ENCODE data around the gene SMCO4. TPM values are rescaled to one million over a fixed set of nuclear protein-coding genes. Genes with fewer than 3 reads are reported as not detected.
A peak's percentile ranks its signal among the peaks of the same experiment; 100 is the strongest.

The SMCO4 gene
- total and polyA plus RNA-seq, 2 experiments from 2014 or later: 42.2 to 49.0 TPM

DNA sequence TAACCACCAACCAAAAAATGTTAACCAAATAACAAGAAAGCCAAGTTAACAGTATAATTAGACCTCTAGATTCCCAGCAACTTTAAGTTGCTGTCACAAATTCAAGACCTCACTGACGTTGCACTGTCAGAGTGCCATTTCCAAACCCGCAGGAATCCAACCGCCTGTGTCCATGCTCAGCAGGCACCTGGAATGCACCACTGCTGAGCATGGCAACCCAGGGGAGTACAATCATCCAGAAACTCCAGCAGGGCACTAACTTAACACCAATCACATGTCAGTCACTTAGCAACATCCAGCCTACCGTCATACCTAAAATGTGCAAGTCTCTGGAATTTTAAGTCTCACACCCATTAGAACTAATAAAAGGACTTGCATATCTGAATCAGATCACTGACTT lies 48.8 kb downstream of the SMCO4 start (continued):
- TF ChIP-seq, protein P1, sequence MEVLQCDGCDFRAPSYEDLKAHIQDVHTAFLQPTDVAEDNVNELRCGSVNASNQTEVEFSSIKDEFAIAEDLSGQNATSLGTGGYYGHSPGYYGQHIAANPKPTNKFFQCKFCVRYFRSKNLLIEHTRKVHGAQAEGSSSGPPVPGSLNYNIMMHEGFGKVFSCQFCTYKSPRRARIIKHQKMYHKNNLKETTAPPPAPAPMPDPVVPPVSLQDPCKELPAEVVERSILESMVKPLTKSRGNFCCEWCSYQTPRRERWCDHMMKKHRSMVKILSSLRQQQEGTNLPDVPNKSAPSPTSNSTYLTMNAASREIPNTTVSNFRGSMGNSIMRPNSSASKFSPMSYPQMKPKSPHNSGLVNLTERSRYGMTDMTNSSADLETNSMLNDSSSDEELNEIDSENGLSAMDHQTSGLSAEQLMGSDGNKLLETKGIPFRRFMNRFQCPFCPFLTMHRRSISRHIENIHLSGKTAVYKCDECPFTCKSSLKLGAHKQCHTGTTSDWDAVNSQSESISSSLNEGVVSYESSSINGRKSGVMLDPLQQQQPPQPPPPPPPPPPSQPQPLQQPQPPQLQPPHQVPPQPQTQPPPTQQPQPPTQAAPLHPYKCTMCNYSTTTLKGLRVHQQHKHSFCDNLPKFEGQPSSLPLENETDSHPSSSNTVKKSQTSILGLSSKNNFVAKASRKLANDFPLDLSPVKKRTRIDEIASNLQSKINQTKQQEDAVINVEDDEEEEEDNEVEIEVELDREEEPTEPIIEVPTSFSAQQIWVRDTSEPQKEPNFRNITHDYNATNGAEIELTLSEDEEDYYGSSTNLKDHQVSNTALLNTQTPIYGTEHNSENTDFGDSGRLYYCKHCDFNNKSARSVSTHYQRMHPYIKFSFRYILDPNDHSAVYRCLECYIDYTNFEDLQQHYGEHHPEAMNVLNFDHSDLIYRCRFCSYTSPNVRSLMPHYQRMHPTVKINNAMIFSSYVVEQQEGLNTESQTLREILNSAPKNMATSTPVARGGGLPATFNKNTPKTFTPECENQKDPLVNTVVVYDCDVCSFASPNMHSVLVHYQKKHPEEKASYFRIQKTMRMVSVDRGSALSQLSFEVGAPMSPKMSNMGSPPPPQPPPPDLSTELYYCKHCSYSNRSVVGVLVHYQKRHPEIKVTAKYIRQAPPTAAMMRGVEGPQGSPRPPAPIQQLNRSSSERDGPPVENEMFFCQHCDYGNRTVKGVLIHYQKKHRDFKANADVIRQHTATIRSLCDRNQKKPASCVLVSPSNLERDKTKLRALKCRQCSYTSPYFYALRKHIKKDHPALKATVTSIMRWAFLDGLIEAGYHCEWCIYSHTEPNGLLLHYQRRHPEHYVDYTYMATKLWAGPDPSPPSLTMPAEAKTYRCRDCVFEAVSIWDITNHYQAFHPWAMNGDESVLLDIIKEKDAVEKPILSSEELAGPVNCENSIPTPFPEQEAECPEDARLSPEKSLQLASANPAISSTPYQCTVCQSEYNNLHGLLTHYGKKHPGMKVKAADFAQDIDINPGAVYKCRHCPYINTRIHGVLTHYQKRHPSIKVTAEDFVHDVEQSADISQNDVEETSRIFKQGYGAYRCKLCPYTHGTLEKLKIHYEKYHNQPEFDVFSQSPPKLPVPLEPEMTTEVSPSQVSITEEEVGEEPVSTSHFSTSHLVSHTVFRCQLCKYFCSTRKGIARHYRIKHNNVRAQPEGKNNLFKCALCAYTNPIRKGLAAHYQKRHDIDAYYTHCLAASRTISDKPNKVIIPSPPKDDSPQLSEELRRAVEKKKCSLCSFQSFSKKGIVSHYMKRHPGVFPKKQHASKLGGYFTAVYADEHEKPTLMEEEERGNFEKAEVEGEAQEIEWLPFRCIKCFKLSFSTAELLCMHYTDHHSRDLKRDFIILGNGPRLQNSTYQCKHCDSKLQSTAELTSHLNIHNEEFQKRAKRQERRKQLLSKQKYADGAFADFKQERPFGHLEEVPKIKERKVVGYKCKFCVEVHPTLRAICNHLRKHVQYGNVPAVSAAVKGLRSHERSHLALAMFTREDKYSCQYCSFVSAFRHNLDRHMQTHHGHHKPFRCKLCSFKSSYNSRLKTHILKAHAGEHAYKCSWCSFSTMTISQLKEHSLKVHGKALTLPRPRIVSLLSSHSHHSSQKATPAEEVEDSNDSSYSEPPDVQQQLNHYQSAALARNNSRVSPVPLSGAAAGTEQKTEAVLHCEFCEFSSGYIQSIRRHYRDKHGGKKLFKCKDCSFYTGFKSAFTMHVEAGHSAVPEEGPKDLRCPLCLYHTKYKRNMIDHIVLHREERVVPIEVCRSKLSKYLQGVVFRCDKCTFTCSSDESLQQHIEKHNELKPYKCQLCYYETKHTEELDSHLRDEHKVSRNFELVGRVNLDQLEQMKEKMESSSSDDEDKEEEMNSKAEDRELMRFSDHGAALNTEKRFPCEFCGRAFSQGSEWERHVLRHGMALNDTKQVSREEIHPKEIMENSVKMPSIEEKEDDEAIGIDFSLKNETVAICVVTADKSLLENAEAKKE (CRISPR knock-in tag; IDR thresholded peaks at IDR 0.05): no peak
- no peak for TF ChIP-seq STAT1 (IDR thresholded peaks at IDR 0.05; ENCODE audit: unreplicated experiment)
- no peak for TF ChIP-seq EZH2phosphoT487 (IDR thresholded peaks at IDR 0.05; ENCODE audit: unreplicated experiment)

DNA sequence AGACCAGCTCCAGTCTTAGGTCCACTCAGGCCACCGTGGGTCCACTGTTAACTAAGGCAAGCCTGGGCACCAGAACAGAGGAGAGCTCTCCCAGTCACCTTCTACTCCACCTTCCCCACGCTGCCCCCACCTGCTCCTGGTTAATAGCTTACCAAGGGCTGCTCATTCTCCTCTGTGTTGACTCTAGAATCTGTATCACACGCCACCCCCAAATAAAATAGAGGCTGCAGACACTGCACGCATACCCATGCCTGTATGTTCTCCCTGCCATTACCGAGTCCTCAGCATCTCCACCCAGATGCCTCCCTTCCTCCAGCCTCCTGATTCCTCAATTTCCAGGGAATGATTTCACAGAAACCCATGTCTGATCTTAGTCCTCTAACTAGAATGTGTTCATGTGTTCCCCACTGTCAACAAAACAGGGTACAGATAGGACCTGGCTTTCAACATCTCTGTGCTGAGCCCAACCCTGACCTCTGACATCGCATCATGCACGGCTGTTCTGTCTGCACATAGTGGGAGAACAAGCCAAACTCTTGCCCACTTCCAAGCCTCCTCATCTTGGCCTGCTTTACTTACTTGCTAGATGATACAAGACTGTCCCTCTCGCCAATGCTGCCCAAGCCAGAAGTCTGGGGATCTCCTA lies 49.8 kb downstream of the SMCO4 start:
- no peak overlapping the region for H3K4me3 Mint-ChIP-seq
- Histone ChIP-seq H4K20me1 (replicated peaks; ENCODE audit: insufficient read depth) (no peaks in the 10 kb centered on the region), H3K4me2 (no peak overlapping the region), H3K27me3 (ENCODE audit: insufficient read depth) (no peaks in the 10 kb centered on the region), H2AFZ (no peak overlapping the region), H3K27ac (ENCODE audit: low read depth) (no peak overlapping the region), H3K79me2 (replicated peaks; ENCODE audit: insufficient read depth) (peaks cover 28% of the 10 kb centered on the region; the same call in 1 of the 2 replicates), H3K4me3 (no peak overlapping the region), H3F3A (replicated peaks; ENCODE audit: low read depth) (peaks cover 13% of the 10 kb centered on the region; the same call in 1 of the 2 replicates), H3K36me3 (ENCODE audit: insufficient read depth) (no peaks in the 10 kb centered on the region), H3K9me2 (ENCODE audit: insufficient read depth) (no peaks in the 10 kb centered on the region), H3K4me1 (ENCODE audit: insufficient read depth) (peaks cover 51% of the 10 kb centered on the region)
- peaks cover 22% of the 10 kb centered on the region for H3K36me3 Mint-ChIP-seq (ENCODE audit: low read depth)
- no peaks in the 10 kb centered on the region; the same call in 2 of the 3 replicates for H3K9me3 Mint-ChIP-seq
- peaks cover 65% of the 10 kb centered on the region for H3K4me1 Mint-ChIP-seq
- ATAC-seq (no peak), DNase-seq (ENCODE audit: low spot score) (no peak)
- peak overlapping the region; percentile 38; the same call in 1 of the 2 replicates for H3K27ac Mint-ChIP-seq
- peaks cover 12% of the 10 kb centered on the region for H3K27me3 Mint-ChIP-seq (ENCODE audit: insufficient read depth, low read depth, poor library complexity)
- TF ChIP-seq CREB1 (CRISPR knock-in tag; IDR thresholded peaks at IDR 0.05; ENCODE audit: low read depth): no peak
- TF ChIP-seq, protein P2, sequence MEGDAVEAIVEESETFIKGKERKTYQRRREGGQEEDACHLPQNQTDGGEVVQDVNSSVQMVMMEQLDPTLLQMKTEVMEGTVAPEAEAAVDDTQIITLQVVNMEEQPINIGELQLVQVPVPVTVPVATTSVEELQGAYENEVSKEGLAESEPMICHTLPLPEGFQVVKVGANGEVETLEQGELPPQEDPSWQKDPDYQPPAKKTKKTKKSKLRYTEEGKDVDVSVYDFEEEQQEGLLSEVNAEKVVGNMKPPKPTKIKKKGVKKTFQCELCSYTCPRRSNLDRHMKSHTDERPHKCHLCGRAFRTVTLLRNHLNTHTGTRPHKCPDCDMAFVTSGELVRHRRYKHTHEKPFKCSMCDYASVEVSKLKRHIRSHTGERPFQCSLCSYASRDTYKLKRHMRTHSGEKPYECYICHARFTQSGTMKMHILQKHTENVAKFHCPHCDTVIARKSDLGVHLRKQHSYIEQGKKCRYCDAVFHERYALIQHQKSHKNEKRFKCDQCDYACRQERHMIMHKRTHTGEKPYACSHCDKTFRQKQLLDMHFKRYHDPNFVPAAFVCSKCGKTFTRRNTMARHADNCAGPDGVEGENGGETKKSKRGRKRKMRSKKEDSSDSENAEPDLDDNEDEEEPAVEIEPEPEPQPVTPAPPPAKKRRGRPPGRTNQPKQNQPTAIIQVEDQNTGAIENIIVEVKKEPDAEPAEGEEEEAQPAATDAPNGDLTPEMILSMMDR (conservative IDR thresholded peaks at IDR 0.05; ENCODE audit: low read depth in 2 of 2): no peak
- TF ChIP-seq, protein P3, sequence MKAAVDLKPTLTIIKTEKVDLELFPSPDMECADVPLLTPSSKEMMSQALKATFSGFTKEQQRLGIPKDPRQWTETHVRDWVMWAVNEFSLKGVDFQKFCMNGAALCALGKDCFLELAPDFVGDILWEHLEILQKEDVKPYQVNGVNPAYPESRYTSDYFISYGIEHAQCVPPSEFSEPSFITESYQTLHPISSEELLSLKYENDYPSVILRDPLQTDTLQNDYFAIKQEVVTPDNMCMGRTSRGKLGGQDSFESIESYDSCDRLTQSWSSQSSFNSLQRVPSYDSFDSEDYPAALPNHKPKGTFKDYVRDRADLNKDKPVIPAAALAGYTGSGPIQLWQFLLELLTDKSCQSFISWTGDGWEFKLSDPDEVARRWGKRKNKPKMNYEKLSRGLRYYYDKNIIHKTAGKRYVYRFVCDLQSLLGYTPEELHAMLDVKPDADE (IDR thresholded peaks at IDR 0.05): no peak

Measured in GM23338 (cell line).